Measurements from ENCODE around the gene ANK3. TPM values are rescaled to one million over a fixed set of nuclear protein-coding genes. Genes with fewer than 3 reads are reported as not detected.

The ANK3 gene
- total and polyA plus RNA-seq, 2 experiments from 2014 or later, result 46.5 to 85.2 TPM

- no peaks in the 10 kb centered on the region for H3K36me3 ChIP-seq (ENCODE audit: insufficient read depth)
- peaks cover 4% of the 10 kb centered on the region; the same call in 1 of the 3 replicates for H3K36me3 Mint-ChIP-seq (ENCODE audit: low read depth)
- H3K4me3 ChIP-seq, result no peak overlapping the region
- H3K4me3 Mint-ChIP-seq, result no peak overlapping the region
- peaks cover 7% of the 10 kb centered on the region for H3K4me1 Mint-ChIP-seq
- DNase-seq (ENCODE audit: low spot score), result no peak
- no peaks in the 10 kb centered on the region for H4K20me1 ChIP-seq (replicated peaks; ENCODE audit: insufficient read depth)
- no peaks in the 10 kb centered on the region for H3F3A ChIP-seq (replicated peaks; ENCODE audit: low read depth)
- no peaks in the 10 kb centered on the region for H3K27me3 ChIP-seq (ENCODE audit: insufficient read depth)
- no peak overlapping the region for H3K4me2 ChIP-seq
- ATAC-seq, result no peak
- H3K27ac ChIP-seq (ENCODE audit: low read depth), result no peak overlapping the region
- H3K27ac Mint-ChIP-seq, result no peak overlapping the region
- H3K9me2 ChIP-seq (ENCODE audit: insufficient read depth), result 0 out of 2 replicates have a peak, but pooled peaks cover 4% of the 10 kb centered on the region
- H3K4me1 ChIP-seq (ENCODE audit: insufficient read depth), result peaks cover 10% of the 10 kb centered on the region
- H3K79me2 ChIP-seq (replicated peaks; ENCODE audit: insufficient read depth), result no peaks in the 10 kb centered on the region
- H3K9me3 Mint-ChIP-seq, result no peaks in the 10 kb centered on the region; the same call in 1 of the 3 replicates
- H2AFZ ChIP-seq, result peak overlapping the region; percentile 57; the same call in 1 of the 2 replicates
- no peak for TF ChIP-seq ZNF114 (CRISPR knock-in tag; IDR thresholded peaks at IDR 0.05)
- TF ChIP-seq JUNB (IDR thresholded peaks at IDR 0.05; ENCODE audit: unreplicated experiment), result no peak
- TF ChIP-seq, protein P1, sequence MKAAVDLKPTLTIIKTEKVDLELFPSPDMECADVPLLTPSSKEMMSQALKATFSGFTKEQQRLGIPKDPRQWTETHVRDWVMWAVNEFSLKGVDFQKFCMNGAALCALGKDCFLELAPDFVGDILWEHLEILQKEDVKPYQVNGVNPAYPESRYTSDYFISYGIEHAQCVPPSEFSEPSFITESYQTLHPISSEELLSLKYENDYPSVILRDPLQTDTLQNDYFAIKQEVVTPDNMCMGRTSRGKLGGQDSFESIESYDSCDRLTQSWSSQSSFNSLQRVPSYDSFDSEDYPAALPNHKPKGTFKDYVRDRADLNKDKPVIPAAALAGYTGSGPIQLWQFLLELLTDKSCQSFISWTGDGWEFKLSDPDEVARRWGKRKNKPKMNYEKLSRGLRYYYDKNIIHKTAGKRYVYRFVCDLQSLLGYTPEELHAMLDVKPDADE (IDR thresholded peaks at IDR 0.05), result no peak
- no peak for TF ChIP-seq POLR2AphosphoS5 (IDR thresholded peaks at IDR 0.05; ENCODE audit: low read depth)
- H3K27me3 Mint-ChIP-seq (ENCODE audit: insufficient read depth, low read depth, poor library complexity), result no peaks in the 10 kb centered on the region
Observed at GRCh38 chr10:59997827-59998525, 391.7 kb downstream of the ANK3 start.

- Mint-ChIP-seq H3K36me3 (ENCODE audit: low read depth) (peaks cover 4% of the 10 kb centered on the region; the same call in 1 of the 3 replicates), H3K4me3 (no peak overlapping the region), H3K4me1 (peaks cover 9% of the 10 kb centered on the region), H3K9me3 (no peaks in the 10 kb centered on the region; the same call in 1 of the 3 replicates), H3K27me3 (ENCODE audit: insufficient read depth, low read depth, poor library complexity) (no peaks in the 10 kb centered on the region), H3K27ac (no peak overlapping the region)
- no peaks in the 10 kb centered on the region for H3K36me3 ChIP-seq (ENCODE audit: insufficient read depth)
- no peaks in the 10 kb centered on the region for H3K79me2 ChIP-seq (replicated peaks; ENCODE audit: insufficient read depth)
- DNase-seq (ENCODE audit: low spot score), result no peak
- 0 out of 2 replicates have a peak, but pooled peaks cover 4% of the 10 kb centered on the region for H3K9me2 ChIP-seq (ENCODE audit: insufficient read depth)
- no peak overlapping the region for H3K4me3 ChIP-seq
- no peak for ATAC-seq
- H4K20me1 ChIP-seq (replicated peaks; ENCODE audit: insufficient read depth), result no peaks in the 10 kb centered on the region
- H2AFZ ChIP-seq, result no peak overlapping the region
- peaks cover 14% of the 10 kb centered on the region for H3K4me1 ChIP-seq (ENCODE audit: insufficient read depth)
- no peaks in the 10 kb centered on the region for H3K27me3 ChIP-seq (ENCODE audit: insufficient read depth)
- H3K4me2 ChIP-seq, result no peak overlapping the region
- H3K27ac ChIP-seq (ENCODE audit: low read depth), result no peak overlapping the region
- H3F3A ChIP-seq (replicated peaks; ENCODE audit: low read depth), result no peaks in the 10 kb centered on the region
- TF ChIP-seq CTCF (conservative IDR thresholded peaks at IDR 0.05; ENCODE audit: low read depth in 2 of 2) (no peak), ZNF114 (CRISPR knock-in tag; IDR thresholded peaks at IDR 0.05) (no peak), STAT1 (IDR thresholded peaks at IDR 0.05; ENCODE audit: unreplicated experiment) (no peak), NANOG (IDR thresholded peaks at IDR 0.05; ENCODE audit: borderline replicate concordance) (no peak), JUNB (IDR thresholded peaks at IDR 0.05; ENCODE audit: unreplicated experiment) (no peak), EZH2phosphoT487 (IDR thresholded peaks at IDR 0.05; ENCODE audit: unreplicated experiment) (no peak), POLR2AphosphoS5 (IDR thresholded peaks at IDR 0.05; ENCODE audit: low read depth) (no peak), EZH2 (IDR thresholded peaks at IDR 0.05; ENCODE audit: low read depth, unreplicated experiment) (no peak)
- TF ChIP-seq, protein P2, sequence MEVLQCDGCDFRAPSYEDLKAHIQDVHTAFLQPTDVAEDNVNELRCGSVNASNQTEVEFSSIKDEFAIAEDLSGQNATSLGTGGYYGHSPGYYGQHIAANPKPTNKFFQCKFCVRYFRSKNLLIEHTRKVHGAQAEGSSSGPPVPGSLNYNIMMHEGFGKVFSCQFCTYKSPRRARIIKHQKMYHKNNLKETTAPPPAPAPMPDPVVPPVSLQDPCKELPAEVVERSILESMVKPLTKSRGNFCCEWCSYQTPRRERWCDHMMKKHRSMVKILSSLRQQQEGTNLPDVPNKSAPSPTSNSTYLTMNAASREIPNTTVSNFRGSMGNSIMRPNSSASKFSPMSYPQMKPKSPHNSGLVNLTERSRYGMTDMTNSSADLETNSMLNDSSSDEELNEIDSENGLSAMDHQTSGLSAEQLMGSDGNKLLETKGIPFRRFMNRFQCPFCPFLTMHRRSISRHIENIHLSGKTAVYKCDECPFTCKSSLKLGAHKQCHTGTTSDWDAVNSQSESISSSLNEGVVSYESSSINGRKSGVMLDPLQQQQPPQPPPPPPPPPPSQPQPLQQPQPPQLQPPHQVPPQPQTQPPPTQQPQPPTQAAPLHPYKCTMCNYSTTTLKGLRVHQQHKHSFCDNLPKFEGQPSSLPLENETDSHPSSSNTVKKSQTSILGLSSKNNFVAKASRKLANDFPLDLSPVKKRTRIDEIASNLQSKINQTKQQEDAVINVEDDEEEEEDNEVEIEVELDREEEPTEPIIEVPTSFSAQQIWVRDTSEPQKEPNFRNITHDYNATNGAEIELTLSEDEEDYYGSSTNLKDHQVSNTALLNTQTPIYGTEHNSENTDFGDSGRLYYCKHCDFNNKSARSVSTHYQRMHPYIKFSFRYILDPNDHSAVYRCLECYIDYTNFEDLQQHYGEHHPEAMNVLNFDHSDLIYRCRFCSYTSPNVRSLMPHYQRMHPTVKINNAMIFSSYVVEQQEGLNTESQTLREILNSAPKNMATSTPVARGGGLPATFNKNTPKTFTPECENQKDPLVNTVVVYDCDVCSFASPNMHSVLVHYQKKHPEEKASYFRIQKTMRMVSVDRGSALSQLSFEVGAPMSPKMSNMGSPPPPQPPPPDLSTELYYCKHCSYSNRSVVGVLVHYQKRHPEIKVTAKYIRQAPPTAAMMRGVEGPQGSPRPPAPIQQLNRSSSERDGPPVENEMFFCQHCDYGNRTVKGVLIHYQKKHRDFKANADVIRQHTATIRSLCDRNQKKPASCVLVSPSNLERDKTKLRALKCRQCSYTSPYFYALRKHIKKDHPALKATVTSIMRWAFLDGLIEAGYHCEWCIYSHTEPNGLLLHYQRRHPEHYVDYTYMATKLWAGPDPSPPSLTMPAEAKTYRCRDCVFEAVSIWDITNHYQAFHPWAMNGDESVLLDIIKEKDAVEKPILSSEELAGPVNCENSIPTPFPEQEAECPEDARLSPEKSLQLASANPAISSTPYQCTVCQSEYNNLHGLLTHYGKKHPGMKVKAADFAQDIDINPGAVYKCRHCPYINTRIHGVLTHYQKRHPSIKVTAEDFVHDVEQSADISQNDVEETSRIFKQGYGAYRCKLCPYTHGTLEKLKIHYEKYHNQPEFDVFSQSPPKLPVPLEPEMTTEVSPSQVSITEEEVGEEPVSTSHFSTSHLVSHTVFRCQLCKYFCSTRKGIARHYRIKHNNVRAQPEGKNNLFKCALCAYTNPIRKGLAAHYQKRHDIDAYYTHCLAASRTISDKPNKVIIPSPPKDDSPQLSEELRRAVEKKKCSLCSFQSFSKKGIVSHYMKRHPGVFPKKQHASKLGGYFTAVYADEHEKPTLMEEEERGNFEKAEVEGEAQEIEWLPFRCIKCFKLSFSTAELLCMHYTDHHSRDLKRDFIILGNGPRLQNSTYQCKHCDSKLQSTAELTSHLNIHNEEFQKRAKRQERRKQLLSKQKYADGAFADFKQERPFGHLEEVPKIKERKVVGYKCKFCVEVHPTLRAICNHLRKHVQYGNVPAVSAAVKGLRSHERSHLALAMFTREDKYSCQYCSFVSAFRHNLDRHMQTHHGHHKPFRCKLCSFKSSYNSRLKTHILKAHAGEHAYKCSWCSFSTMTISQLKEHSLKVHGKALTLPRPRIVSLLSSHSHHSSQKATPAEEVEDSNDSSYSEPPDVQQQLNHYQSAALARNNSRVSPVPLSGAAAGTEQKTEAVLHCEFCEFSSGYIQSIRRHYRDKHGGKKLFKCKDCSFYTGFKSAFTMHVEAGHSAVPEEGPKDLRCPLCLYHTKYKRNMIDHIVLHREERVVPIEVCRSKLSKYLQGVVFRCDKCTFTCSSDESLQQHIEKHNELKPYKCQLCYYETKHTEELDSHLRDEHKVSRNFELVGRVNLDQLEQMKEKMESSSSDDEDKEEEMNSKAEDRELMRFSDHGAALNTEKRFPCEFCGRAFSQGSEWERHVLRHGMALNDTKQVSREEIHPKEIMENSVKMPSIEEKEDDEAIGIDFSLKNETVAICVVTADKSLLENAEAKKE (CRISPR knock-in tag; IDR thresholded peaks at IDR 0.05), result no peak
Observed at GRCh38 chr10:59995862-59996261, 393.8 kb downstream of the ANK3 start.

Measured in GM23338 (cell line).